CD4-positive, alpha-beta T cell (primary cell): ENCODE results near the gene OR5D14. TPM values are rescaled to one million over a fixed set of nuclear protein-coding genes. Genes with fewer than 3 reads are reported as not detected.

ENCODE experiments used
- ATAC-seq: fragments of 200-7000 bp; cut with Tn5 transposase; one replicate; pipeline ENCODE4 v1.10.0; 2022; ENCODE audit warnings: mild to moderate bottlenecking; ENCODE audit not compliant: poor library complexity
- CTCF ChIA-PET: fragments of 350-600 bp; sonication (Branson Sonifier 250); formaldehyde crosslinking; loops from one replicate; lab custom pipeline; 2021; ENCODE audit warnings: antibody characterized with exemption, inconsistent platforms; lab: Charles Lee
- POLR2A ChIA-PET: fragments of 350-600 bp; sonication (Branson Sonifier 250); formaldehyde crosslinking; loops from one replicate; lab custom pipeline; 2021; ENCODE audit warnings: antibody characterized with exemption, inconsistent platforms; lab: Charles Lee
- DNase-seq, 14 experiments: peaks; one replicate each; pipeline ENCODE4 v3.0.0-alpha.2; 2013 to 2020; ENCODE audit warnings: mixed read lengths in 2 of 14
- H3K27ac ChIP-seq, 2 donors: one replicate each; pipeline versions ENCODE4 v1.5.1 to v1.7.0; 2013; ENCODE audit warnings: low read length in 2 of 2, low read depth in 1 of 2, mild to moderate bottlenecking in 1 of 2
- H3K27me3 ChIP-seq, 2 experiments: 1 replicate in 1 of 2; 2 replicates in 1 of 2; pipeline versions ENCODE4 v1.6.1 to v1.7.0; 2013; ENCODE audit warnings: low read length in 2 of 2, control low read depth in 1 of 2, mild to moderate bottlenecking in 1 of 2, moderate library complexity in 1 of 2; ENCODE audit not compliant: insufficient read depth in 2 of 2, control insufficient read depth in 1 of 2
- H3K36me3 ChIP-seq: one replicate; pipeline ENCODE4 v1.6.1; 2013; ENCODE audit warnings: low read length, control low read depth; ENCODE audit not compliant: insufficient read depth
- H3K4me1 ChIP-seq: one replicate; pipeline ENCODE4 v1.6.1; 2013; ENCODE audit warnings: low read length, control low read depth; ENCODE audit not compliant: insufficient read depth
- H3K4me3 ChIP-seq: one replicate; pipeline ENCODE4 v1.5.1; 2013; ENCODE audit warnings: mild to moderate bottlenecking, low read length, moderate library complexity
- H3K9me3 ChIP-seq, 2 experiments: 1 replicate in 1 of 2; 2 replicates in 1 of 2; pipeline versions ENCODE4 v1.6.1 to v1.7.0; 2013; ENCODE audit warnings: low read length in 2 of 2, mild to moderate bottlenecking in 2 of 2, control low read depth in 1 of 2, moderate library complexity in 1 of 2; ENCODE audit not compliant: control insufficient read depth in 1 of 2, insufficient read depth in 1 of 2
- H3K27ac Mint-ChIP-seq: one replicate; pipeline ENCODE4 v1.8.0; 2020; ENCODE audit warnings: mixed read lengths
- H3K27me3 Mint-ChIP-seq: one replicate; pipeline ENCODE4 v1.8.0; 2021; ENCODE audit warnings: mixed read lengths
- H3K36me3 Mint-ChIP-seq: one replicate; pipeline ENCODE4 v1.8.0; 2021; ENCODE audit warnings: low read depth, mixed read lengths
- H3K4me1 Mint-ChIP-seq: one replicate; pipeline ENCODE4 v1.8.0; 2021; ENCODE audit warnings: low read depth, mixed read lengths
- H3K4me3 Mint-ChIP-seq: one replicate; pipeline ENCODE4 v1.8.0; 2020; ENCODE audit warnings: mild to moderate bottlenecking, mixed read lengths
- H3K9me3 Mint-ChIP-seq: one replicate; pipeline ENCODE4 v1.8.0; 2020; ENCODE audit warnings: mixed read lengths
- intact Hi-C, 2 experiments: fragments of 100-400 bp; cut with DNase I in 1 of 2; cut with micrococcal nuclease in 1 of 2; formaldehyde crosslinking; loops; one replicate each; pipeline versions ENCODE4 v1.15.1 to v1.9.0; 2023 to 2025; cut with DNase I, micrococcal nuclease
- total RNA-seq, 174 experiments: library from RNA in 2 of 174; stranded (reverse) in 2 of 174; gene quantifications; one replicate each; pipeline ENCODE4 v1.2.3 and lab custom pipeline; 2021 to 2026
- TF ChIP-seq, protein P1 (sequence below): fragments of 200-600 bp; IDR thresholded peaks from one replicate; pipeline ENCODE4 v1.8.0; 2022; ENCODE audit warnings: antibody characterized with exemption, mild to moderate bottlenecking

Gene OR5D14
- total RNA-seq, 2 experiments from 2014 or later: not detected

DNA sequence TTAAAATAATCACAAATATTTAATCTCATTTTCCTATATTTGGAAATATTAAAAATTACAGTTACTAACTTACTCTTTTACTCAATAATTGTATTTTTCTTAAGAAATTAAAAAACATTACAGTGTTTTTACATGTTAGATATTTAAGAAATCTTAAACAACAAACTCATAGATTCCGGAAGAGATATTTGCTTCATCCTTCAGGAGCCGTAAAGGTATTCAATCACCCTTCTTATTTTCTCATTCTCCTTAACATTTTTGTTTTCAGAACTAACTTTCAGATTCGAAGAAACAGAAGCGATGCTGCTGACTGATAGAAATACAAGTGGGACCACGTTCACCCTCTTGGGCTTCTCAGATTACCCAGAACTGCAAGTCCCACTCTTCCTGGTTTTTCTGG is 24.0 kb downstream of the OR5D14 start, which contains the start of gene OR5D18:
OR5D18 (plus strand) TSS at position 301 of the 400 bp plus-strand sequence; CDS start at position 301, 0 bp downstream.
- Histone ChIP-seq H3K27ac (no peak within 1 kb of the TSS), H3K4me3 (no peak within 1 kb of the TSS), H3K36me3 (no peaks in the 10 kb centered on the region), H3K9me3 (peaks cover 0 to 11% of the 10 kb centered on the region in 2 experiments), H3K4me1 (no peaks in the 10 kb centered on the region), H3K27me3 (no peaks in the 10 kb centered on the region)
- Mint-ChIP-seq H3K27me3 (no peaks in the 10 kb centered on the region), H3K9me3 (peaks cover 23% of the 10 kb centered on the region), H3K27ac (no peak within 1 kb of the TSS), H3K36me3 (no peaks in the 10 kb centered on the region), H3K4me3 (no peak within 1 kb of the TSS), H3K4me1 (no peaks in the 10 kb centered on the region)
- TF ChIP-seq, protein P1, sequence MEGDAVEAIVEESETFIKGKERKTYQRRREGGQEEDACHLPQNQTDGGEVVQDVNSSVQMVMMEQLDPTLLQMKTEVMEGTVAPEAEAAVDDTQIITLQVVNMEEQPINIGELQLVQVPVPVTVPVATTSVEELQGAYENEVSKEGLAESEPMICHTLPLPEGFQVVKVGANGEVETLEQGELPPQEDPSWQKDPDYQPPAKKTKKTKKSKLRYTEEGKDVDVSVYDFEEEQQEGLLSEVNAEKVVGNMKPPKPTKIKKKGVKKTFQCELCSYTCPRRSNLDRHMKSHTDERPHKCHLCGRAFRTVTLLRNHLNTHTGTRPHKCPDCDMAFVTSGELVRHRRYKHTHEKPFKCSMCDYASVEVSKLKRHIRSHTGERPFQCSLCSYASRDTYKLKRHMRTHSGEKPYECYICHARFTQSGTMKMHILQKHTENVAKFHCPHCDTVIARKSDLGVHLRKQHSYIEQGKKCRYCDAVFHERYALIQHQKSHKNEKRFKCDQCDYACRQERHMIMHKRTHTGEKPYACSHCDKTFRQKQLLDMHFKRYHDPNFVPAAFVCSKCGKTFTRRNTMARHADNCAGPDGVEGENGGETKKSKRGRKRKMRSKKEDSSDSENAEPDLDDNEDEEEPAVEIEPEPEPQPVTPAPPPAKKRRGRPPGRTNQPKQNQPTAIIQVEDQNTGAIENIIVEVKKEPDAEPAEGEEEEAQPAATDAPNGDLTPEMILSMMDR: no peak
- no peak for ATAC-seq
- CTCF ChIA-PET: no interaction called here
- DNase-seq: no peak
- POLR2A ChIA-PET: no interaction called here
- intact Hi-C loops: no loop called here

DNA sequence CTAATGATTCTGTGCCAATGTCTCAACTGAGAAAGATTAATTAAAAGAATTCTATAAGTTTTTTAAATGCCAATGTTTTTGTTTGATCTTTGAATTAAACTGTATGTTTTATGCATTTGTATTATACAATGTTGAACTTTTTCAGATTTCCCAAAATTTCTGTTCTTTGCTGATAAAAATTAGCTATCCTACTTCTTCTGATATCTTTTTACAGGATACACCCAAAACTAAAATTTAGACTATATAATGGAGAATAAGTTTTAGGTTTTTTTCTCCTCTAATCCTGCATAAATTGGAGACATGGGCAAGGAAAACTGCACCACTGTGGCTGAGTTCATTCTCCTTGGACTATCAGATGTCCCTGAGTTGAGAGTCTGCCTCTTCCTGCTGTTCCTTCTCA is 31.6 kb downstream of the OR5D14 start, which contains the start of gene OR5L2:
OR5L2 (plus strand) TSS at position 301 of the 400 bp plus-strand sequence; CDS start at position 301, 0 bp downstream.
- H3K4me3 ChIP-seq: no peak within 1 kb of the TSS
- Mint-ChIP-seq H3K4me1 (no peaks in the 10 kb centered on the region), H3K4me3 (no peak within 1 kb of the TSS), H3K27me3 (no peaks in the 10 kb centered on the region), H3K27ac (no peak within 1 kb of the TSS), H3K36me3 (no peaks in the 10 kb centered on the region), H3K9me3 (peaks cover 10% of the 10 kb centered on the region)
- H3K27me3 ChIP-seq: no peaks in the 10 kb centered on the region
- POLR2A ChIA-PET: no interaction called here
- DNase-seq (no peak), ATAC-seq (no peak)
- no peak within 1 kb of the TSS for H3K27ac ChIP-seq
- intact Hi-C loops: no loop called here
- no peaks in the 10 kb centered on the region for H3K4me1 ChIP-seq
- peaks cover 0 to 6% of the 10 kb centered on the region in 2 experiments for H3K9me3 ChIP-seq
- H3K36me3 ChIP-seq: no peaks in the 10 kb centered on the region
- CTCF ChIA-PET: no interaction called here
- TF ChIP-seq, protein P1: no peak

DNA sequence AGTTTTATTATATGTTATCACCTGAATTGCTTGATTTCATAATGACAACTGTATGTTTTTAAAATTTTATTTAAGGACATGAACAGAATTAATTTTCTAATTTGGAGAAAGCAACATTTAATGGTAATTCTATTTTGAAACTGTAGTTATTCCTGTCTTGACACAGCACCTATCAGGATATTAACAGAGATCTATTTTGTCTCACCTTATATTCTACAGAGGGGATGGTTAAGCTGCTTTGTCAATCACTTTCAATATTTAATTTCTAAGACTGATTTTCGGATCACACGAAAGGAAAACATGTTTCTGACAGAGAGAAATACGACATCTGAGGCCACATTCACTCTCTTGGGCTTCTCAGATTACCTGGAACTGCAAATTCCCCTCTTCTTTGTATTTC is 43.1 kb downstream of the OR5D14 start, which contains the start of gene OR5D16:
OR5D16 (plus strand) TSS at position 301 of the 400 bp plus-strand sequence; CDS start at position 301, 0 bp downstream.
- H3K27me3 Mint-ChIP-seq: no peaks in the 10 kb centered on the region
- Histone ChIP-seq H3K36me3 (no peaks in the 10 kb centered on the region), H3K4me3 (no peak within 1 kb of the TSS), H3K27ac (no peak within 1 kb of the TSS), H3K4me1 (no peaks in the 10 kb centered on the region), H3K9me3 (peaks cover 0 to 3% of the 10 kb centered on the region in 2 experiments), H3K27me3 (no peaks in the 10 kb centered on the region)
- no peak within 1 kb of the TSS for H3K27ac Mint-ChIP-seq
- H3K36me3 Mint-ChIP-seq: no peaks in the 10 kb centered on the region
- intact Hi-C loops: no loop called here
- TF ChIP-seq, protein P1: no peak
- CTCF ChIA-PET: no interaction called here
- DNase-seq: no peak
- ATAC-seq: no peak
- H3K4me3 Mint-ChIP-seq: no peak within 1 kb of the TSS
- no peaks in the 10 kb centered on the region for H3K4me1 Mint-ChIP-seq
- POLR2A ChIA-PET: no interaction called here
- peaks cover 11% of the 10 kb centered on the region for H3K9me3 Mint-ChIP-seq

Other genes with a start within 250 kb of the OR5D14 start
- not detected for gene OR4C15, start 241.1 kb upstream of the OR5D14 start, total RNA-seq
- gene OR4C16, start 223.4 kb upstream of the OR5D14 start, total RNA-seq: not detected
- not detected for gene OR4C11, start 187.9 kb upstream of the OR5D14 start, total RNA-seq
- not detected for gene OR4P4, start 160.4 kb upstream of the OR5D14 start, total RNA-seq
- gene OR4S2, start 147.2 kb upstream of the OR5D14 start, total RNA-seq: not detected
- not detected for gene OR4C6, start 133.4 kb upstream of the OR5D14 start, total RNA-seq
- gene OR5D13, start 22.1 kb upstream of the OR5D14 start, total RNA-seq: not detected
- not detected for gene OR5L1, start 15.8 kb downstream of the OR5D14 start, total RNA-seq
- gene OR5D18, start 24.1 kb downstream of the OR5D14 start, total RNA-seq: not detected
- gene OR5L2, start 31.7 kb downstream of the OR5D14 start, total RNA-seq: not detected
- gene OR5D16, start 43.2 kb downstream of the OR5D14 start, total RNA-seq: not detected
- gene TRIM51, start 87.7 kb downstream of the OR5D14 start, total RNA-seq: not detected
- not detected for gene OR5W2, start 119.0 kb downstream of the OR5D14 start, total RNA-seq
- not detected for gene OR5I1, start 140.8 kb downstream of the OR5D14 start, total RNA-seq
- gene OR10AG1, start 174.4 kb downstream of the OR5D14 start, total RNA-seq: not detected
- not detected for gene OR5F1, start 199.1 kb downstream of the OR5D14 start, total RNA-seq
- not detected for gene OR5AS1, start 232.1 kb downstream of the OR5D14 start, total RNA-seq